ENCODE data around the gene STRBP.
"Not testable (repeated sequence)": the region's sequence is repeated elsewhere in the genome, so short reads cannot be mapped to it uniquely, and the experiment has no call there.

STRBP gene

GRCh38 chr9:123249162-123249561 lies 19.2 kb downstream of the STRBP start:
- DNase-seq (ENCODE audit: low read depth), result not testable (repeated sequence)

DNA sequence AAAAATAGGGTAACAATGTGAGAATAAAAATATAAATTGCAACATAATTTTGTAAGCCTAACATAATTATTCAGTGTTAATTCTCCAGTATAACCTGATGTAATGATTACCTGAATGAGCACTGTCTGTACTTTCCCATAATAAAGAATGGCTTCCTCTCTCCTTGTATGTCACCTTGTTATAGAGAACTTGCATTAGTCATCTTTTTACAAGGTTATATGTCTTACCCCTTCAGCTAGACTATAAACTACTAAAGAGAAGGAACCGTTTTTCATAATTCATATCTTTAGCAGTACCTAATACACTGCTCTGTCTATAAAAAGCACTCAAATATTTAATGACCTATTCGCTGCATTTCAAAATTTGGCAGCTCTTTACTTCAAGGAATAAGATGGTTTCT lies 19.8 kb downstream of the STRBP start:
- no peak for DNase-seq (ENCODE audit: low read depth)

GRCh38 chr9:123246534-123246933 lies 21.9 kb downstream of the STRBP start:
- DNase-seq (ENCODE audit: low read depth), result no peak

DNA sequence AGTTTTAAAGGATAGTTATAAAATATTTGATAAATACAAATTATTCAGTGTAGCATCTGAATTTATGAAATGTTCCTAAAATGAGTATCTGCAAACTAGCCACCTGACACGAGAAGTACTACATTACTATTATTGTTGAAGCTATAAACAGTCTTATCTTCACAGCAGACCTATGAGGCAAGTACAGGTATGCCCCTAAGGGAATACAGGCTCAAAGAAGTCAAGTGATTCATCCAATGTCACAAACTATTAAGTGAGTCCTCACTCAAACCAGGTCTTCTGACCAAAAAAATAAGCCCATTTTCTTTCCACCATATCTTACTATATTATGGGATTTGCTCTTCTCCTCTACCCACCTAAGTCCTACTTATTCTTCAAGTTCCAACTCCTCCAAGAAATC lies 28.7 kb downstream of the STRBP start:
- no peak for DNase-seq (ENCODE audit: low read depth)

DNA sequence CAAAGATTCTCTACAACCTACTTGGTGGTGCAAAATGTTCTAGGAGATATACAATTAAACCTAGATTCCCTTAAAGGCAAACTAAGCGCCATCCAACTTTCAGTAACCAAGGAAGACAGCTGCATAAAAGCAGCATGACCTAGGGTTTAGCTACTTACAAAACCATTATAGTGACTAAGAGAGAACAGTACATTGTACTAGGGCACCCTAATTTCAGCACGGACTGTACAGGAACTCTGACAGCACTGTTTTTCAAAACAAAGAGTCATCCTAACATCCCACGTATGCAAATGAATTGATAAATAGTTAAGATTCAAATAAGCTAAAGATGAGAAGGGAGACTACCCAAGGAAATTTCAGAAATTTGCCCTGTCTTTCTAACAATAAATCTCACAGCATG lies 30.0 kb downstream of the STRBP start:
- no peak for DNase-seq (ENCODE audit: low read depth)

GRCh38 chr9:123237220-123237619 lies 31.2 kb downstream of the STRBP start:
- no peak for DNase-seq (ENCODE audit: low read depth)

DNA sequence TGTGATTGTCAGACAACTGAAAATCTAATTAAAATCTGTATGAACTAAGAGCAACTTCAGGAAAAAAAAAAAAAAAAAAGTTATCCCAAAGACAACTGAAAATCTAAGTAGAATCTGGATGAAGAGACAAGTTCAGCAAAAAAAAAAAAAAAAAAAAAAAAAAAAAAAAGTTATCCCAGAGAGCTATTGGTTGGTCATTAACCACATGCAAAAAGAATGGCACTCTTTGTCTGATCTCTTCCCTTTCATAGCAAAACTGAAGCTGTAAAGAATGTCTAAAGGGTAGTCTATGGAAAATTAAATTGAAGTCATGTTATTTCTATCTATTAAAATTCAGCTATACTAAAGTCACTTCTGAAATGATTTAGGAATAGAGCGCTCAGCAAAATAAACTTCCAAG lies 32.9 kb downstream of the STRBP start:
- no peak for DNase-seq (ENCODE audit: low read depth)

GRCh38 chr9:123234853-123235252 lies 33.5 kb downstream of the STRBP start:
- no peak for DNase-seq (ENCODE audit: low read depth)

- DNase-seq (ENCODE audit: low read depth), result no peak
These were observed 36.1 kb downstream of the STRBP start for GRCh38 chr9:123232332-123232731.

DNA sequence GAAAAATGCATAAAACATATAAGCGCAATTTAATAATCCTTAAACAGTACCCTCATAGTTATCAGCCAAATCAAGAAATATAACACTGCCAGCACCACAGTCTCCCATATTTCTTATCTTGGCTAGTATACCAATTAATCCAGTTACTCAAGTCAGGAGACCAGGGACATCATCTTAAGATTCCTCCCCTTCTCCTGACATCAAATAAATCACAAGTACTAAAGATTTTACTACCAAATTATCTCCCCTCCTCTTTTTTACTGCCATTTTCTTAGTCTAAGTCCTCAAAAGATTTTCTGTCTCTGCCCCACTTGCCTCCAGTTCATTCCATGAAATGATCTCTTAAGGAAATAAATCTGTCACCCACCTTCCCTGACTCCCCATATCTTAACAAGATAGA lies 37.0 kb downstream of the STRBP start:
- DNase-seq (ENCODE audit: low read depth), result no peak

DNA sequence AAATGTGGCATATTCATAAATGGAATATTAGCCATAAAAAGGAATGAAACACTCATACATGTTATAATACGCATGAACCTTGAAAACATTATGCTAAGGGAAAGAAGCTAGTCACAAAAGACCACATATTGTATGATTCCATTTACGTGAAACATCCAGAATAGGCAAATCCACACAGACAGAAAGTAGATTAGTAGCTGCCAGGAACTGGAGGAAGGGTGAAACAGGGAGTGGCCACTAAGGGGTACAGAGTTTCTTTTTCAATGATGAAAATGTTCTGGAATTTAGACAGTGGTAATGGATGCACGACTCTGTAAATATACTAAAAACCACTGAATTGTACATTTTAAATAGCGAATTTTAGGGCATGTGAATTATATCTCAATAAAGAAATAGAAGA lies 39.4 kb downstream of the STRBP start:
- DNase-seq (ENCODE audit: low read depth), result no peak

DNA sequence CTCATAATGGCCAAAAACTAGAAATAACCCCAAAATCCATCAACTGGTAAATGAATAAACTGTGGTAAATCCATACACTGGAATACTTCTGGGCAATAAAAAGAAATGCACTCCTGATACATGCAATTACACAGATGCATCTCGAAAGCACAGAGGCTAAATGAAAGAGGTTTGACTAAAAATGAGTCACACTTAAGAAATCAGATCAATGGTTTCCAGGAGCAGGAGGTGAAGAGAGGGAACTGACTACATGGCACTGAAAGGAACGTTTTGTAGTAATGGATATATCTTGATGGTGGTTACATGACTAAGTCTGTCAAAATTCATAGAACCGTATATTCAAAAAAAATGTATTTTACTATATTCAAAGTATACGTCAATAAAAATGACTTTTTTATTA lies 42.4 kb downstream of the STRBP start:
- no peak for DNase-seq (ENCODE audit: low read depth)

DNA sequence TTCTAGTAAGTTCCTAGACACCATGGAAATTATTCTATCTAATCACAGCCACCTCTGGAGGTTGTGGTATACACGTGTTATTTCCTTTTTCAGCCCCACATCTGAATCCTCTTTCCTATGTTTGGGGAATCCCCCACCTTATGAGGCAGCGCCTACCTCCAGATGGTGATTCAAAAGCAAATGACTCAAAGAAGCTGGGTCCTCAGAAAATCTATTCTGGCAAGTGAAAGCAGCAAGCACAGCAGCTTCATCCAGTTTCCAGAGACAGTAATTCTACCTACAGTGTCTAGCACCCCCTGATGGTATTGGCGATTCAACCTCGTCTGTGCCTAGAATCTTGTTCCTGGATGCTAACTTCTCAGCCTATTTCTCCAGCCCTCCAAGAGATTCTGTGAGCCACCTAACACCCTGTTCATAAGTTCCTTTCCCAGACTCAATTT lies 43.0 kb downstream of the STRBP start:
- DNase-seq (ENCODE audit: low read depth), result peak; percentile 34

DNA sequence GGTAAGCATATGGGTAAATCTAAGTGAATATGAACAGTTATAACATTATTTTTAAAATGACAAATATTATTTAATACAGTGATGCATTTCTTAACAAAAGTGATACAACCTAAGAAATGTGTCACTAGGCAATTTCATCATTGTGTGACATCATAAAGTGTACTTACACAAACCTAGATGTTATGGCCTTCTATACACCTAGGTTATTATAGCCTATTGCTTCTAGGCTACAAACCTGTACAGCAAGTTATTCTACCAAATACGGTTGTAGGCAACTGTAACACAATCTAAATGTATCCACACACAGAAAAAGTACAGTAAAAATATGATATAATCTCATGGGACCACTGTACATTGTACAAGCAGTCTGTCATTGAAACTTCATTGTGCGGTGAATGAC lies 48.3 kb downstream of the STRBP start:
- no peak for DNase-seq (ENCODE audit: low read depth)

- DNase-seq (ENCODE audit: low read depth), result no peak
These were observed 49.6 kb downstream of the STRBP start for GRCh38 chr9:123218831-123219230.

GRCh38 chr9:123217128-123217654 lies 51.2 kb downstream of the STRBP start:
- DNase-seq (ENCODE audit: low read depth), result peak; percentile 16

DNA sequence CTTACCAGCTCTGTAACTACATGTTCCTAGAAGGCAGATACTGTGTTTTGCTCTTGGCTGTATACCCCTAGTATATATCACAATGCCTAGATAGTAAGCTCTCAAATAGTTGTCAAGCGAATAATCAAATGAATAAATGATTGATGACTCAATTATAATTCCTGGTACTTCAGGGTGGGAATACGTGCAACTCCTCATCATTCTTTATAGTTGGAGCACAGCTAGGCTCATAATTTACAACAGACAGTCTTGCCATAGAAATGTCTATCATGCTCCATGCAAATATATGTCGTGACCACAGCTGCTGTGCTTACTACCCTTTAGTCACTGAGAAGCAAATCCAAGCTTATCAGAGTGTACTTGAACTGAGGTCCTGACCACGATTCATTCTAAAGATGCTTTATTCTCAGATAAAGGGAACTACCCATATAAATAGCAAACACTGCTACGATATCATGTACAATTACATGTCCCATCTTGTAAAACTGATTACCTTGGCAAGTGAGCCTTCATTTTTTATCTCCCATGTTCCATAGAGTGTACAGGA lies 52.1 kb downstream of the STRBP start:
- DNase-seq (ENCODE audit: low read depth), result no peak

GRCh38 chr9:123211081-123211480 lies 57.3 kb downstream of the STRBP start:
- DNase-seq (ENCODE audit: low read depth), result no peak

- DNase-seq (ENCODE audit: low read depth), result no peak
These were observed 59.7 kb downstream of the STRBP start for GRCh38 chr9:123208626-123209174.

DNA sequence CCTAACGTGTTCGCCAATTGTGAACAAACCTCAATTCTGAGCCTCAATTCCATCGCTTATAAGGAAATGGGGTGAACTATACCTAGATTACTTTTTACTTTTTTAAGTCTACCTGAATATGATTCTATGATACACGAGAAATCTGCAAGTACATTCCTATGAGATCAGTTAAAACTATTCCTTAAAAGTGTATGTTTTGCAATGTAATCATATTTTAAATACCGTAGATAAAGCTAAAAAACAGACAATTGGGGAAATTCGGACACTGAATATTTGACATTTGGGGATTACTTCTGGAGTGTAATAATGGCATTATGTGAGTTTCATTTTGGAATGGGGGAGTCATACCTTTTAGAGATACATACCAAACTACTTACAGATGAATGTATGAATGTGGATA lies 62.3 kb downstream of the STRBP start:
- DNase-seq (ENCODE audit: low read depth), result no peak

- DNase-seq (ENCODE audit: low read depth), result no peak
These were observed 67.3 kb downstream of the STRBP start for GRCh38 chr9:123201083-123201482.

GRCh38 chr9:123200469-123200868 lies 67.9 kb downstream of the STRBP start:
- not testable (repeated sequence) for DNase-seq (ENCODE audit: low read depth)

DNA sequence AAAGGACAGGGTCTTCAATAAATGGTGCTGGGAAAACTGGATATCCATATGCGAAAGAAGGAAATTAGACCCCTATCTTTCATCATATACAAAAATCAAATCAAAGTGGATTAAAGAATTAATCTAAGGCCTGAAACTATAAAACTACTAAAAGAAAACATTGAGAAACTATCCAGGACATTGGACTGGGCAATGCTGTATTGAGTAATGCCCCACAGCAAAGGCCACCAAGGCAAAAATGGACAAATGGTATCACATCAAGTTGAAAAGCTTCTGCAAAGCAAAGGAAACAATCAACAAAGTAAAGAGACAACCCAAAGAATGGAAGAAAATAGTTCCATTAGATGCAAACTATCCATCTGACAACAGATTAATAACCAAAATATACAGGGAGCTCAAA lies 72.3 kb downstream of the STRBP start:
- DNase-seq (ENCODE audit: low read depth), result no peak

DNA sequence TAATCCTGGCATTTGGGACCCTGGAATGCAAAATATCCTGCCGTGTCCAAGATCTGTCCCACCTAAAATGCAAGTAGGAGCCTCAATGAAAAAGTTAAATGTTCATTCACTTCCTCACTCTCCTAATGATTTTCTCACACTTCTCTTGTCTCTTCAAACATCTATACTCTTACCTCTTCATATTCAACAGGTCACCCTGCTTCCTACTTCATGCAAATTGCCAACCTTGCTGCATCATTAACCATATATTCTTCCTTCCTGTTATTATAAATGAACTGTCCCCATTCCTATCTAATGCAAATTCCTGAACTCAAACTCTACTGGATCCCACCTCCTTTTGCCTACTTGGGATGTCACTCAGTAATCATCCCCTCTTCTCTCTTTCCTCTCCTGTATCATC lies 74.4 kb downstream of the STRBP start:
- no peak for DNase-seq (ENCODE audit: low read depth)

Data from GM04503 (cell line).